ENCODE measurements around the gene OBSCN.

GRCh38 chr1:228375578-228376261 lies 167.9 kb downstream of the OBSCN start:
- TF ChIP-seq CTCF (conservative IDR thresholded peaks at IDR 0.05; ENCODE audit: low read length) (no peak), EZH2phosphoT487 (IDR thresholded peaks at IDR 0.05; ENCODE audit: borderline replicate concordance, low read depth, low read length) (no peak)

Data from OCI-LY7 (cell line).